AG10803 (cell line): ENCODE results near the gene RERE.
A peak's percentile ranks its signal among the peaks of the same experiment; 100 is the strongest.
"Not testable (repeated sequence)": the region's sequence is repeated elsewhere in the genome, so short reads cannot be mapped to it uniquely, and the experiment has no call there.

Experiments
- DNase-seq: peaks from one replicate; pipeline ENCODE4 v3.0.0; 2010; ENCODE audit warnings: low read depth
- H3K4me3 ChIP-seq: 2 replicates; pipeline ENCODE4 v1.5.1; 2011; ENCODE audit warnings: mild to moderate bottlenecking, low read length, control low read depth
- CTCF ChIP-seq: conservative IDR thresholded peaks from 2 replicates; pipeline ENCODE4 v1.5.1; 2011; ENCODE audit warnings: mild to moderate bottlenecking, low read length, control low read depth, inconsistent platforms

RERE gene

GRCh38 chr1:8625491-8625890 lies 191.9 kb downstream of the RERE start:
- TF ChIP-seq CTCF = no peak
- H3K4me3 ChIP-seq = no peak overlapping the region

GRCh38 chr1:8623651-8624192 lies 193.7 kb downstream of the RERE start:
- not testable (repeated sequence) for H3K4me3 ChIP-seq, DNase-seq

More at GRCh38 chr1:8625491-8625890, 191.9 kb downstream of the RERE start:
- DNase-seq = no peak

GRCh38 chr1:8621785-8622348 lies 195.6 kb downstream of the RERE start:
- not testable (repeated sequence) for DNase-seq, H3K4me3 ChIP-seq

GRCh38 chr1:8621034-8621582 lies 196.3 kb downstream of the RERE start:
- H3K4me3 ChIP-seq, DNase-seq: not testable (repeated sequence)

- DNase-seq, H3K4me3 ChIP-seq: not testable (repeated sequence)
Measured at GRCh38 chr1:8619917-8620502, 197.4 kb downstream of the RERE start.

- not testable (repeated sequence) for DNase-seq, H3K4me3 ChIP-seq
Measured at GRCh38 chr1:8619419-8619818, 198.0 kb downstream of the RERE start.

- 0 out of 2 replicates have a peak, but pooled peaks have one; percentile 10 for TF ChIP-seq CTCF
- peak; percentile 60 for DNase-seq
- not testable (repeated sequence) for H3K4me3 ChIP-seq
Measured at GRCh38 chr1:8616791-8617190, 200.6 kb downstream of the RERE start.

- not testable (repeated sequence) for H3K4me3 ChIP-seq, DNase-seq
Measured at GRCh38 chr1:8611634-8612515, 205.6 kb downstream of the RERE start.

- no peak for DNase-seq
- no peak overlapping the region for H3K4me3 ChIP-seq
- TF ChIP-seq CTCF = no peak
Measured at GRCh38 chr1:8607906-8608305, 209.5 kb downstream of the RERE start.
